ENCODE data around the gene SLFN13.
A peak's percentile ranks its signal among the peaks of the same experiment; 100 is the strongest.

The SLFN13 gene

DNA sequence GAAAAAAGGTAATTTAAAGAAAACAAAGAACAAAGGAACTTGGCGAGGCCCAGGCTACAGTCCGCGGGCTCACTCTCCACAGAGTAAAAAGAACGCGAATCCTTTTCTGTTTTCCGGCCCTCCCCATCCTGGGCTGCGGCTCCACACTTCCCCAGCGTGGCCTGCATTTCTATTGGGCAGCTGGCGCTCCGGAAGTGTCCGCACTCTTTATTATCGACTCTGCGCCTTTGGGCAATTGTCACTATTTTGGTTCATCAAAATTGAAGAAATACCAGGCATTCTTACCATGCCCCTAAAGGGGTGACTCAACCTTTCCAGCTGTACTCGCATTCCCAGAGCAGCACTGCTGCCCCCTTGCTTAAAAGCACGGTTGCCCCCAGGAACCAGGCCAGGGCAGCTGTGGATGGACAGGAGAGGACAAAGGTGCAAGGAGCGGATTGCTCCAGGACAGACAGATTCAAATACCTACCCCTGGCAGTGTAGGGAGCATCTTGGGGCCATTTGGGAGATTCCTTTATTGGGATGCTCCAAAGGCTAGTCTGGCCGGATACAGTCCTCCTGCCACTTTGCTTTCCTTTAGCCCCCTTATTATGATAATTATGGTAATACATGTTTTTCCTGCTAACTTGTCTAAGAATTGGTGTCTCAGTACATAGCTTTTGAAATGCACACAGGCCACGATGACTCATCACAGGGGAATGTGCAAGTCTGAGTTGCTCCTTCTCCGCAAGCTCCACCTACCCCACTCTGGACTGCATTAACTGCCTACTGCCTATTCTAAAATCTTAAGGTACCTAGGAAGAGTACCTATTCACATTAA is 15.3 kb downstream of the SLFN13 start (continued):
- no peak for TF ChIP-seq ZNF585B (tag by site-specific recombination; IDR thresholded peaks at IDR 0.05)
- TF ChIP-seq ZNF18 (tag by site-specific recombination; IDR thresholded peaks at IDR 0.05), result no peak
- TF ChIP-seq, protein P1, sequence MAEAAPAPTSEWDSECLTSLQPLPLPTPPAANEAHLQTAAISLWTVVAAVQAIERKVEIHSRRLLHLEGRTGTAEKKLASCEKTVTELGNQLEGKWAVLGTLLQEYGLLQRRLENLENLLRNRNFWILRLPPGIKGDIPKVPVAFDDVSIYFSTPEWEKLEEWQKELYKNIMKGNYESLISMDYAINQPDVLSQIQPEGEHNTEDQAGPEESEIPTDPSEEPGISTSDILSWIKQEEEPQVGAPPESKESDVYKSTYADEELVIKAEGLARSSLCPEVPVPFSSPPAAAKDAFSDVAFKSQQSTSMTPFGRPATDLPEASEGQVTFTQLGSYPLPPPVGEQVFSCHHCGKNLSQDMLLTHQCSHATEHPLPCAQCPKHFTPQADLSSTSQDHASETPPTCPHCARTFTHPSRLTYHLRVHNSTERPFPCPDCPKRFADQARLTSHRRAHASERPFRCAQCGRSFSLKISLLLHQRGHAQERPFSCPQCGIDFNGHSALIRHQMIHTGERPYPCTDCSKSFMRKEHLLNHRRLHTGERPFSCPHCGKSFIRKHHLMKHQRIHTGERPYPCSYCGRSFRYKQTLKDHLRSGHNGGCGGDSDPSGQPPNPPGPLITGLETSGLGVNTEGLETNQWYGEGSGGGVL (tag by site-specific recombination; IDR thresholded peaks at IDR 0.05), result no peak
- TF ChIP-seq, protein P2, sequence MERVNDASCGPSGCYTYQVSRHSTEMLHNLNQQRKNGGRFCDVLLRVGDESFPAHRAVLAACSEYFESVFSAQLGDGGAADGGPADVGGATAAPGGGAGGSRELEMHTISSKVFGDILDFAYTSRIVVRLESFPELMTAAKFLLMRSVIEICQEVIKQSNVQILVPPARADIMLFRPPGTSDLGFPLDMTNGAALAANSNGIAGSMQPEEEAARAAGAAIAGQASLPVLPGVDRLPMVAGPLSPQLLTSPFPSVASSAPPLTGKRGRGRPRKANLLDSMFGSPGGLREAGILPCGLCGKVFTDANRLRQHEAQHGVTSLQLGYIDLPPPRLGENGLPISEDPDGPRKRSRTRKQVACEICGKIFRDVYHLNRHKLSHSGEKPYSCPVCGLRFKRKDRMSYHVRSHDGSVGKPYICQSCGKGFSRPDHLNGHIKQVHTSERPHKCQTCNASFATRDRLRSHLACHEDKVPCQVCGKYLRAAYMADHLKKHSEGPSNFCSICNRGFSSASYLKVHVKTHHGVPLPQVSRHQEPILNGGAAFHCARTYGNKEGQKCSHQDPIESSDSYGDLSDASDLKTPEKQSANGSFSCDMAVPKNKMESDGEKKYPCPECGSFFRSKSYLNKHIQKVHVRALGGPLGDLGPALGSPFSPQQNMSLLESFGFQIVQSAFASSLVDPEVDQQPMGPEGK (tag by site-specific recombination; IDR thresholded peaks at IDR 0.05), result peak; percentile 29
- no peak for TF ChIP-seq REPIN1 (tag by site-specific recombination; IDR thresholded peaks at IDR 0.05; ENCODE audit: low read depth)
- no peak for TF ChIP-seq ZBTB8A (tag by site-specific recombination; IDR thresholded peaks at IDR 0.05)
- TF ChIP-seq, protein P3, sequence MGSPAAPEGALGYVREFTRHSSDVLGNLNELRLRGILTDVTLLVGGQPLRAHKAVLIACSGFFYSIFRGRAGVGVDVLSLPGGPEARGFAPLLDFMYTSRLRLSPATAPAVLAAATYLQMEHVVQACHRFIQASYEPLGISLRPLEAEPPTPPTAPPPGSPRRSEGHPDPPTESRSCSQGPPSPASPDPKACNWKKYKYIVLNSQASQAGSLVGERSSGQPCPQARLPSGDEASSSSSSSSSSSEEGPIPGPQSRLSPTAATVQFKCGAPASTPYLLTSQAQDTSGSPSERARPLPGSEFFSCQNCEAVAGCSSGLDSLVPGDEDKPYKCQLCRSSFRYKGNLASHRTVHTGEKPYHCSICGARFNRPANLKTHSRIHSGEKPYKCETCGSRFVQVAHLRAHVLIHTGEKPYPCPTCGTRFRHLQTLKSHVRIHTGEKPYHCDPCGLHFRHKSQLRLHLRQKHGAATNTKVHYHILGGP (tag by site-specific recombination; IDR thresholded peaks at IDR 0.05), result no peak
- TF ChIP-seq ZNF175 (tag by site-specific recombination; IDR thresholded peaks at IDR 0.05), result no peak
- no peak for TF ChIP-seq ZNF223 (tag by site-specific recombination; IDR thresholded peaks at IDR 0.05)
- TF ChIP-seq ZNF513 (tag by site-specific recombination; IDR thresholded peaks at IDR 0.05), result no peak
- TF ChIP-seq, protein P4, sequence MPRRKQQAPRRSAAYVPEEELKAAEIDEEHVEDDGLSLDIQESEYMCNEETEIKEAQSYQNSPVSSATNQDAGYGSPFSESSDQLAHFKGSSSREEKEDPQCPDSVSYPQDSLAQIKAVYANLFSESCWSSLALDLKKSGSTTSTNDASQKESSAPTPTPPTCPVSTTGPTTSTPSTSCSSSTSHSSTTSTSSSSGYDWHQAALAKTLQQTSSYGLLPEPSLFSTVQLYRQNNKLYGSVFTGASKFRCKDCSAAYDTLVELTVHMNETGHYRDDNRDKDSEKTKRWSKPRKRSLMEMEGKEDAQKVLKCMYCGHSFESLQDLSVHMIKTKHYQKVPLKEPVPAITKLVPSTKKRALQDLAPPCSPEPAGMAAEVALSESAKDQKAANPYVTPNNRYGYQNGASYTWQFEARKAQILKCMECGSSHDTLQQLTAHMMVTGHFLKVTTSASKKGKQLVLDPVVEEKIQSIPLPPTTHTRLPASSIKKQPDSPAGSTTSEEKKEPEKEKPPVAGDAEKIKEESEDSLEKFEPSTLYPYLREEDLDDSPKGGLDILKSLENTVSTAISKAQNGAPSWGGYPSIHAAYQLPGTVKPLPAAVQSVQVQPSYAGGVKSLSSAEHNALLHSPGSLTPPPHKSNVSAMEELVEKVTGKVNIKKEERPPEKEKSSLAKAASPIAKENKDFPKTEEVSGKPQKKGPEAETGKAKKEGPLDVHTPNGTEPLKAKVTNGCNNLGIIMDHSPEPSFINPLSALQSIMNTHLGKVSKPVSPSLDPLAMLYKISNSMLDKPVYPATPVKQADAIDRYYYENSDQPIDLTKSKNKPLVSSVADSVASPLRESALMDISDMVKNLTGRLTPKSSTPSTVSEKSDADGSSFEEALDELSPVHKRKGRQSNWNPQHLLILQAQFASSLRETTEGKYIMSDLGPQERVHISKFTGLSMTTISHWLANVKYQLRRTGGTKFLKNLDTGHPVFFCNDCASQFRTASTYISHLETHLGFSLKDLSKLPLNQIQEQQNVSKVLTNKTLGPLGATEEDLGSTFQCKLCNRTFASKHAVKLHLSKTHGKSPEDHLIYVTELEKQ (tag by site-specific recombination; IDR thresholded peaks at IDR 0.05; ENCODE audit: borderline replicate concordance), result no peak
- no peak for TF ChIP-seq ZNF701 (tag by site-specific recombination; IDR thresholded peaks at IDR 0.05)
- TF ChIP-seq, protein P5, sequence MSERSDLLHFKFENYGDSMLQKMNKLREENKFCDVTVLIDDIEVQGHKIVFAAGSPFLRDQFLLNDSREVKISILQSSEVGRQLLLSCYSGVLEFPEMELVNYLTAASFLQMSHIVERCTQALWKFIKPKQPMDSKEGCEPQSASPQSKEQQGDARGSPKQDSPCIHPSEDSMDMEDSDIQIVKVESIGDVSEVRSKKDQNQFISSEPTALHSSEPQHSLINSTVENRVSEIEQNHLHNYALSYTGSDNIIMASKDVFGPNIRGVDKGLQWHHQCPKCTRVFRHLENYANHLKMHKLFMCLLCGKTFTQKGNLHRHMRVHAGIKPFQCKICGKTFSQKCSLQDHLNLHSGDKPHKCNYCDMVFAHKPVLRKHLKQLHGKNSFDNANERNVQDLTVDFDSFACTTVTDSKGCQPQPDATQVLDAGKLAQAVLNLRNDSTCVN (tag by site-specific recombination; optimal IDR thresholded peaks at IDR 0.05), result no peak
- TF ChIP-seq ZNF530 (tag by site-specific recombination; IDR thresholded peaks at IDR 0.05; ENCODE audit: low read depth), result no peak
- TF ChIP-seq ZBTB17 (tag by site-specific recombination; IDR thresholded peaks at IDR 0.05), result peak; percentile 96
- TF ChIP-seq, protein P6, sequence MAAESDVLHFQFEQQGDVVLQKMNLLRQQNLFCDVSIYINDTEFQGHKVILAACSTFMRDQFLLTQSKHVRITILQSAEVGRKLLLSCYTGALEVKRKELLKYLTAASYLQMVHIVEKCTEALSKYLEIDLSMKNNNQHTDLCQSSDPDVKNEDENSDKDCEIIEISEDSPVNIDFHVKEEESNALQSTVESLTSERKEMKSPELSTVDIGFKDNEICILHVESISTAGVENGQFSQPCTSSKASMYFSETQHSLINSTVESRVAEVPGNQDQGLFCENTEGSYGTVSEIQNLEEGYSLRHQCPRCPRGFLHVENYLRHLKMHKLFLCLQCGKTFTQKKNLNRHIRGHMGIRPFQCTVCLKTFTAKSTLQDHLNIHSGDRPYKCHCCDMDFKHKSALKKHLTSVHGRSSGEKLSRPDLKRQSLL (tag by site-specific recombination; IDR thresholded peaks at IDR 0.05), result no peak
- TF ChIP-seq PBX3 (CRISPR knock-in tag; IDR thresholded peaks at IDR 0.05), result no peak
- TF ChIP-seq ZNF214 (tag by site-specific recombination; IDR thresholded peaks at IDR 0.05; ENCODE audit: borderline replicate concordance), result no peak
- TF ChIP-seq ZNF596 (tag by site-specific recombination; IDR thresholded peaks at IDR 0.05), result no peak
- TF ChIP-seq ZNF558 (tag by site-specific recombination; IDR thresholded peaks at IDR 0.05), result 0 out of 2 replicates have a peak, but pooled peaks have one; percentile 72
- TF ChIP-seq ZNF2 (tag by site-specific recombination; IDR thresholded peaks at IDR 0.05), result no peak
- TF ChIP-seq ZNF391 (tag by site-specific recombination; IDR thresholded peaks at IDR 0.05; ENCODE audit: borderline replicate concordance, low read depth), result no peak

Data from HEK293 (cell line).